Measurements from ENCODE around the gene PID1.

PID1 gene

GRCh38 chr2:229042349-229042748 lies 228.7 kb downstream of the PID1 start:
- no peak for TF ChIP-seq CTCF (IDR thresholded peaks at IDR 0.05; ENCODE audit: low read depth, low read length)
- DNase-seq (ENCODE audit: extremely low read depth, low read depth) = no peak

GRCh38 chr2:229041691-229042090 lies 229.4 kb downstream of the PID1 start:
- no peak for DNase-seq (ENCODE audit: extremely low read depth, low read depth)
- TF ChIP-seq CTCF (IDR thresholded peaks at IDR 0.05; ENCODE audit: low read depth, low read length) = no peak

GRCh38 chr2:229037621-229038020 lies 233.5 kb downstream of the PID1 start:
- TF ChIP-seq CTCF (IDR thresholded peaks at IDR 0.05; ENCODE audit: low read depth, low read length) = no peak
- no peak for DNase-seq (ENCODE audit: extremely low read depth, low read depth)

- TF ChIP-seq CTCF (IDR thresholded peaks at IDR 0.05; ENCODE audit: low read depth, low read length) = no peak
- DNase-seq (ENCODE audit: extremely low read depth, low read depth) = no peak
These were observed 237.3 kb downstream of the PID1 start for GRCh38 chr2:229033816-229034215.

- no peak for TF ChIP-seq CTCF (IDR thresholded peaks at IDR 0.05; ENCODE audit: low read depth, low read length)
- no peak for DNase-seq (ENCODE audit: extremely low read depth, low read depth)
These were observed 238.4 kb downstream of the PID1 start for GRCh38 chr2:229032608-229033234.

GRCh38 chr2:229027353-229028105 lies 243.6 kb downstream of the PID1 start:
- no peak for TF ChIP-seq CTCF (IDR thresholded peaks at IDR 0.05; ENCODE audit: low read depth, low read length)
- no peak for DNase-seq (ENCODE audit: extremely low read depth, low read depth)

GRCh38 chr2:229025653-229026052 lies 245.4 kb downstream of the PID1 start:
- no peak for TF ChIP-seq CTCF (IDR thresholded peaks at IDR 0.05; ENCODE audit: low read depth, low read length)
- no peak for DNase-seq (ENCODE audit: extremely low read depth, low read depth)
